ENCODE data around the gene VDR.
"Not testable (repeated sequence)": the region's sequence is repeated elsewhere in the genome, so short reads cannot be mapped to it uniquely, and the experiment has no call there.

- not testable (repeated sequence) for TF ChIP-seq CTCF, EZH2, EZH2phosphoT487 (IDR thresholded peaks at IDR 0.05)
Measured at GRCh38 chr12:47809518-47809917, 95.3 kb downstream of the VDR start.
